Left lung (tissue), 10 donors: ENCODE results near the gene PERCC1. TPM values are rescaled to one million over a fixed set of nuclear protein-coding genes. Genes with fewer than 3 reads are reported as not detected.

ENCODE experiments used
- ATAC-seq: fragments of 200-7000 bp; cut with Tn5 transposase; one replicate; pipeline ENCODE4 v1.9.1; 2020; ENCODE audit warnings: moderate library complexity
- DNase-seq, 4 donors: peaks; one replicate each; pipeline ENCODE4 v3.0.0-alpha.2; 2013 to 2020
- H3K27ac ChIP-seq, 2 donors: fragments of 200-600 bp; sonication (generic) in 1 of 2; one replicate each; pipeline versions ENCODE4 v1.5.0 to v1.8.0; 2020 to 2021
- H3K27me3 ChIP-seq, 2 donors: fragments of 200-600 bp; sonication (generic) in 1 of 2; one replicate each; pipeline versions ENCODE4 v1.5.0 to v1.8.0; 2020 to 2021
- H3K36me3 ChIP-seq, 2 donors: fragments of 200-600 bp; sonication (generic) in 1 of 2; one replicate each; pipeline versions ENCODE4 v1.5.0 to v1.8.0; 2020 to 2021
- H3K4me1 ChIP-seq, 2 donors: fragments of 200-600 bp; one replicate each; pipeline ENCODE4 v1.8.0; 2021
- H3K4me3 ChIP-seq, 2 donors: fragments of 200-600 bp; sonication (generic) in 1 of 2; one replicate each; pipeline versions ENCODE4 v1.5.0 to v1.8.0; 2020 to 2021; ENCODE audit warnings: mild to moderate bottlenecking in 1 of 2
- H3K9me3 ChIP-seq, 2 donors: fragments of 200-600 bp; sonication (generic) in 1 of 2; one replicate each; pipeline versions ENCODE4 v1.5.0 to v1.8.0; 2020 to 2021
- CTCF ChIP-seq, 2 donors: fragments of 200-600 bp; sonication (generic) in 1 of 2; IDR thresholded peaks; one replicate each; pipeline versions ENCODE4 v1.5.0 to v1.8.0; 2021; ENCODE audit warnings: antibody characterized with exemption in 2 of 2
- intact Hi-C, 2 donors: fragments of 100-400 bp; cut with DNase I; formaldehyde crosslinking; loops; one replicate each; pipeline versions ENCODE4 v1.11.2 to v1.14.2; 2022
- polyA plus RNA-seq, 6 donors: library from polyadenylated mRNA; unstranded; fragments of 120-200 nt; gene quantifications; one replicate each; pipeline ENCODE4 v1.2.1, GENCODE V29; 2013; ENCODE audit not compliant: insufficient read length in 6 of 6
- total RNA-seq, 2 donors: library from RNA; stranded (reverse); fragmentation: NEBNext Ultra II Directional; extraction: Animal tissue kit (Norgen Biotek cat#: 25700); gene quantifications; one replicate each; pipeline ENCODE4 v1.2.1, GENCODE V29; 2021
- donor health status: DM: no; HTN: yes; CAD: no.
- donor health status: DM: no; HTN: no; CAD: no.

Gene PERCC1
- total and polyA plus RNA-seq, 8 donors = 0.31 to 4.4 (median 3.3) TPM; not detected in 1

DNA sequence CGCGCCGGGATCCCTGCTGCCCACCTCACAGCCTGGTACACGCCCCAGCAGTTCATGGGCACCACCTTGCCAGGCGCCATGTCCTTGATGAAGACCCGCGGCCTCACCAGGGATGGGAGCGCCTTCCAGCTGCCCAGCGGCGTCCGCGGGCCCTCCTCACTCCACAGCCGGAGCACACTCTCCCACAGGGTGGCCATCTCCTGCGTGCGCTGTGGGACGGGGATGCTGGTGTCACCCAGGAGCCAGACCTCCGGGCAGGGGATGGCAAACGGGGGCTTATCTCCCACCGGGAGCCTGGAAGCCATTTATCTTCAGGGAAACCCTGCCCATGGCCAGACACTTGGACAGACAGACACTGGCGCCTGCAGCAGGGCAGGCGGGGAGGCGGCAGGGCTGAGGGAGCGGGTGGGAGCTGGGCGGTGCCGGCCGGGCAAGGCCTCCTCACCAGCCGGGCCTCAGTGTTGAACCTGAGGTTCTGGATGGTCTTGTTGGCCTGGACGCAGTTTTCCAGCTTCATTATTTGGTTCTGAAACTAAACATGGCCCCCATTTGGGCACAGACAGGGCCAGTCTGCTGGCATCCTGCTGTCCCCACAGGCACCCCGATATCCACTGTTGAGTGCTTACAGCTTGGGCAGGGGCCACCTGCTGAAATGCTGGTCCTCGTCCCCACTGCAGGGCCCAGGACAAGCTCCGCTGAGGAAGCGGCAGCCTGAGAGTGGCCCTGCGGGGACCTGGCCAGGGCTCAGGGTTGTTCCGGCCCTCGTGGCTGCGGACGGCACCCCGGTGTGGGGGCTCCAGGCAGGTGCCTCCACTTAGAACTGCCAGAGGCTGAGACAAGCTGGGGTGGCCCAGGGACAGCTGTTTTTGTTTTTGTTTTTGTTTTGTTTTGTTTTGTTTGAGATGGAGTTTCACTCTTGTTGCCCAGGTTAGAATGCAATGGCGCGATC lies 4.0 kb downstream of the PERCC1 start:
- H3K4me1 ChIP-seq = no peaks in the 10 kb centered on the region
- intact Hi-C loops = no loop called here
- ATAC-seq (no peak), DNase-seq (no peak)
- no peak for TF ChIP-seq CTCF (IDR thresholded peaks at IDR 0.05)
- peaks cover 0 to 51% of the 10 kb centered on the region in 2 donors for H3K27me3 ChIP-seq
- no peaks in the 10 kb centered on the region for H3K36me3 ChIP-seq
- no peaks in the 10 kb centered on the region for H3K9me3 ChIP-seq
- no peak overlapping the region for H3K27ac ChIP-seq
- no peak overlapping the region for H3K4me3 ChIP-seq

- H3K36me3 ChIP-seq = no peaks in the 10 kb centered on the region
- H3K4me1 ChIP-seq = no peaks in the 10 kb centered on the region
- intact Hi-C loops = no loop called here
- no peak overlapping the region for H3K27ac ChIP-seq
- DNase-seq = no peak
- no peak for ATAC-seq
- no peak for TF ChIP-seq CTCF (IDR thresholded peaks at IDR 0.05)
- H3K9me3 ChIP-seq = no peaks in the 10 kb centered on the region
- no peak overlapping the region for H3K4me3 ChIP-seq
- H3K27me3 ChIP-seq = peaks cover 0 to 39% of the 10 kb centered on the region in 2 donors
These were observed 5.2 kb downstream of the PERCC1 start for GRCh38 chr16:1435921-1436697.

- ATAC-seq (no peak), DNase-seq (no peak)
- Histone ChIP-seq H3K4me1 (no peaks in the 10 kb centered on the region), H3K27me3 (peaks cover 0 to 31% of the 10 kb centered on the region in 2 donors), H3K4me3 (no peak overlapping the region), H3K36me3 (no peaks in the 10 kb centered on the region), H3K27ac (no peak overlapping the region), H3K9me3 (no peaks in the 10 kb centered on the region)
- no peak for TF ChIP-seq CTCF (IDR thresholded peaks at IDR 0.05)
- intact Hi-C loops = no loop called here
These were observed 6.0 kb downstream of the PERCC1 start for GRCh38 chr16:1436731-1437355.

DNA sequence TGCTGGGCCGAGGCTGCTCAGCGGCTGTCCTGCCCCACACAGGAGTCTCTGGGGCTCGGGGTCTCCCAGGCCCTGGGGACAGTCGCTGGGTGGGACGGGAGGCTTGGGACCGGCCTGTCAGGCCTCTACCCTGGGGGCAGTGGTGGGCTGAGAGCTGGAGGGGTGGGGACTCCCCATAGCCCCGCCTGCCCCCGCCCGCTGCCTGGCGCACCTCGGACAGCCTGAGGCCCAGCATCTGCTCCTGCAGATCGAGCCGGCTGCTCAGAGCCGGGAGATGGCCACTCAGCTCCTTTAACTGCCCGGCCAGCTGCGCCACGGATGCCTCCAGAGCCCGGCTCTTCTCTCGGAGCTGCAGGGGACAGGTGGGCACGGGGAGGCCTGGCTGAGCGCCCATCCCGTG lies 6.7 kb downstream of the PERCC1 start:
- no peak for TF ChIP-seq CTCF (IDR thresholded peaks at IDR 0.05)
- Histone ChIP-seq H3K27ac (no peak overlapping the region), H3K4me1 (no peaks in the 10 kb centered on the region), H3K4me3 (no peak overlapping the region), H3K36me3 (no peaks in the 10 kb centered on the region), H3K9me3 (no peaks in the 10 kb centered on the region), H3K27me3 (peaks cover 0 to 24% of the 10 kb centered on the region in 2 donors)
- ATAC-seq (no peak), DNase-seq (no peak)
- intact Hi-C loops = no loop called here
